Frontal cortex (tissue), 4 donors: ENCODE data around the gene LARP7. TPM values are rescaled to one million over a fixed set of nuclear protein-coding genes. Genes with fewer than 3 reads are reported as not detected.

Source experiments
- DNase-seq, 2 donors: peaks; one replicate each; pipeline ENCODE4 v3.0.0; 2012; ENCODE audit warnings: low spot score in 2 of 2
- FAIRE-seq: peaks from 2 replicates; lab custom pipeline; 2012; peaks lifted over from hg19 to GRCh38; lab: Jason Lieb, UNC
- small RNA-seq: library from RNA; depleted of rRNA; stranded (forward); fragments of <200 nt; gene quantifications from one replicate; pipeline ENCODE3, GENCODE V24; 2014
- total RNA-seq: library from RNA; depleted of rRNA; stranded (reverse); fragments of >200 nt; gene quantifications from one replicate; pipeline ENCODE4 v1.2.3, GENCODE V29; 2014
- donor health status: control.
- donor health status: control.
- donor health status: control.

Gene LARP7
- total RNA-seq, 1 donor from 2014 or later: 20.0 TPM

GRCh38 chr4:112706840-112707207 is 69.9 kb downstream of the LARP7 start:
- no peak for DNase-seq

More at GRCh38 chr4:112706840-112707207, 69.9 kb downstream of the LARP7 start:
- FAIRE-seq: no peak

Small RNA genes within 50 kb of the gene (small RNA-seq; reads per million reads assigned to genes)
- gene MIR302A (0.10 reads per million), gene MIR302C (not detected), gene MIR302D (not detected), gene MIR367 (not detected), gene WRBP1 (not detected)

Other genes starting within 250 kb of the LARP7 start
- 36.7 TPM for gene NEUROG2, start 121.0 kb upstream of the LARP7 start, total RNA-seq
- 31.8 TPM for gene ZGRF1, start 234 bp upstream of the LARP7 start, total RNA-seq